Esophagus squamous epithelium (tissue), 4 donors: ENCODE measurements around the gene IL17RE.

ENCODE experiments used
- CTCF ChIP-seq, 6 experiments: fragments of 450-650 bp in 4 of 6; fragments of 200-600 bp in 2 of 6; sonication (generic) in 2 of 6; IDR thresholded peaks; one replicate each; pipeline ENCODE4 v1.5.1; 2016 to 2019; ENCODE audit warnings: antibody characterized with exemption in 6 of 6, mild to moderate bottlenecking in 4 of 6, moderate library complexity in 4 of 6
- POLR2A ChIP-seq, 4 donors: fragments of 450-650 bp; IDR thresholded peaks; one replicate each; pipeline ENCODE4 v1.6.1; 2017; ENCODE audit warnings: antibody characterized with exemption in 4 of 4, mild to moderate bottlenecking in 4 of 4, moderate library complexity in 3 of 4

DNA sequence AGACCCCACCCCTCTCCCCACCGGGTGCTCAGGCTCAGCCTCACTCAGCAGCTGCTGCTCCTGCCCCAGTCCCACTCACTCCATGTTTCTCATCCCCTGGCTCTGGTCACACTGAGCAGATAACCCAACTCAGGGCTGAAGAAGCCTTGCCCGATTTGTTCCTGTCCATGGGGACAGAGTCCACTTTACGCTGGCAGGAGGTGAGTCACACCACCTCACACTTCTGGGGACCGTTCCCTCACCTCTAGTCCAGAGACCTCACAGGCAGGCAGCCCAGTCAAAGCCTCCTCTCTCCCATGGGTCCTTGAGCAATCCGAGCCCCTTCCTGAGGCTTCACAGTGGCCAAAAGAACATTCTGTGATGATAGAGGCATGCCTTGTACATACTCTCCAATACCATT lies 23.9 kb upstream of the IL17RE start:
- TF ChIP-seq CTCF (IDR thresholded peaks at IDR 0.05) (no peak), POLR2A (IDR thresholded peaks at IDR 0.05) (no peak)
